ENCODE data around the gene SLC25A20.
"Not testable (repeated sequence)": the region's sequence is repeated elsewhere in the genome, so short reads cannot be mapped to it uniquely, and the experiment has no call there.

SLC25A20 gene

DNA sequence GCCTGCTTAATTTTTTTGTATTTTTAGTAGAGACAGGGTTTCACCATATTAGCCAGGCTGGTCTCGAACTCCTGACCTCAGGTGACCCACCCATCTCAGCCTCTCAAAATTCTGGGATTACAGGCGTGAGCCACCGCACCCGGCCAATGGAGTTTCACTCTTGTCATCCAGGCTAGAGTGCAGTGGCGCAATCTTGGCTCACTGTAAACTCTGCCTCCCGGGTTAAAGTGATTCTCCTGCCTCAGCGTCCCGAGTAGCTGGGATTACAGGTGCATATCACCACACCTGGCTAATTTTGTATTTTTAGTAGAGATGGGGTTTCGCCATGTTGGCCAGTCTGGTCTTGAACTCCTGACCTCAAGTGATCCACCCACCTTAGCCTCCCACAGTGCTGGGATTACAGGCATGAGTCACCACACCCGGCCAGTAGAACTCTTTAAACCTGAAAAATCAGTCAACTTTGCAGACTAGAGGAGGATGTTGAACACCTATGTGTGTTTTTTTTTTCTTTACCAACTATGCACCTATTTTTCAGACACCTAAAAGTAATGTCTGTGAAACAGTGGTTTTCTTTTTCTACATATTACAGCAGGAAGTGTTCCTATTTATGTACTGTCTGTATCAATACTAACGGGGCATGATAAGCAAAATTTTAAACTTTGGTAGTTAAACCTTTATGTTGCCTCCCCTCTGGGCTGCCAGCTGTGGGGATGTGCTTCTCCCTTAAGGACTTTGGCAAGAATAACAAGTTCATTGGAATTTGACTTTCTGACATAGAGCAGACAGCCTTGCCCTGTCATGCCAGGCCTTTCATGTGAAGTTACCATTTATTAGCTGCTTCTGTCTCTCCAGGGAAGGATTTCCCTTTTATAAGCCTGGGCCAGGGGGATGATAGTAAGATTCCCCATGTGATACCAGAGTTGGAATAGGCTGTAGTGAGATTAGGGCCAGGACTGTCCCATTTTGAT lies 28.0 kb upstream of the SLC25A20 start:
- Mint-ChIP-seq H3K4me1 (peaks cover 30% of the 10 kb centered on the region), H3K4me3 (peak overlapping the region; percentile 18), H3K27me3 (no peaks in the 10 kb centered on the region), H3K27ac (peak overlapping the region; percentile 67), H3K9me3 (no peaks in the 10 kb centered on the region), H3K36me3 (peaks cover 28% of the 10 kb centered on the region)
- DNase-seq (ENCODE audit: low spot score in 2 of 2) (no peak), ATAC-seq (ENCODE audit: low read depth) (no peak)

DNA sequence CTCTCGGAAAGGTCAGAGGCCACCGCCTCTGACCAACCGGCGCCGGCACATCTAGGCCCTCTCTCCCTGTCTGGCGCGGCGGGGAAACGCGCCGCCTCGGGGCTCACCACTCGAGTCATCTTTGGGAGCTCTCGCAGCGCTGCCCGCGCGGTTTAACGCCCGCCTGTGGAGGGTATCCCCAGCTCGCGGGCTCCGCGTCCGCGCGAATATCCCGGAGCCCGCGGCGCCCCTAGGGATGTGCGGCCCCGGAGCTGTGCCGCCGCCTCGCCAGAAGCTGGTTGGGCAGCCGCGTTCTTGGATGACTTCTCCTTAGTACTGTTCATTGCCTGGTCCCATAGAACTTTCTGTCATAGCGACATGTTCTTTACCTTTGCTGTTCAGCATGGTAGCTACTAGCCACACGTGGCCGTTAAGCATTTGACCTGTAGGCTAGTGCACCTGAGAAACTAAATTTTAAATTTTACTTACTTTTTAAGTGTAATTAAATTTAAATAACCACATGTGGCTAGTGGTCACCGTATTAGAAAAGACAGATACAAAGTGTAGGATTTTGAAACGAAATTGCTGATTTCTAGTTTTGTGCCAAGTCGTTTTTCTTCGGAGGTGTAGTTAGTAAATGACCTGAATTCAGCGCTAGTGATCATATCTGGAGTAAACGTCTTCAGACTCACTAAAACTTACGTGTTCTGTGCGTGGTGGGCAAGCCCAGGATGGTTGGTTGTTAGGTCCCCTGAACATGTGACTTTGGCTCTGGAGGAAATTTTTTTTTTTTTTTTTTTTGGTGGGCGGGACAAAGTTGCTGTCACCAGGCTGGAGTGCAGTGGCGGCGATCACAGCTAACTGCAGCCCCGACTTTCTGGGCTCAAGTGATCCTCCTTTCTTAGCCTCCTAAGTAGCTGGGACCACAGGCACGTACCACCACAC lies 20.8 kb upstream of the SLC25A20 start:
- H3K27ac Mint-ChIP-seq: peak overlapping the region; percentile 97
- ATAC-seq (ENCODE audit: low read depth): peak; percentile 23
- H3K4me1 Mint-ChIP-seq: peaks cover 17% of the 10 kb centered on the region
- peak overlapping the region; percentile 91 for H3K4me3 Mint-ChIP-seq
- peaks cover 4% of the 10 kb centered on the region for H3K36me3 Mint-ChIP-seq
- H3K27me3 Mint-ChIP-seq: no peaks in the 10 kb centered on the region
- no peaks in the 10 kb centered on the region for H3K9me3 Mint-ChIP-seq
- DNase-seq (ENCODE audit: low spot score in 2 of 2): peak in 1 of 2 donors; percentile 43

DNA sequence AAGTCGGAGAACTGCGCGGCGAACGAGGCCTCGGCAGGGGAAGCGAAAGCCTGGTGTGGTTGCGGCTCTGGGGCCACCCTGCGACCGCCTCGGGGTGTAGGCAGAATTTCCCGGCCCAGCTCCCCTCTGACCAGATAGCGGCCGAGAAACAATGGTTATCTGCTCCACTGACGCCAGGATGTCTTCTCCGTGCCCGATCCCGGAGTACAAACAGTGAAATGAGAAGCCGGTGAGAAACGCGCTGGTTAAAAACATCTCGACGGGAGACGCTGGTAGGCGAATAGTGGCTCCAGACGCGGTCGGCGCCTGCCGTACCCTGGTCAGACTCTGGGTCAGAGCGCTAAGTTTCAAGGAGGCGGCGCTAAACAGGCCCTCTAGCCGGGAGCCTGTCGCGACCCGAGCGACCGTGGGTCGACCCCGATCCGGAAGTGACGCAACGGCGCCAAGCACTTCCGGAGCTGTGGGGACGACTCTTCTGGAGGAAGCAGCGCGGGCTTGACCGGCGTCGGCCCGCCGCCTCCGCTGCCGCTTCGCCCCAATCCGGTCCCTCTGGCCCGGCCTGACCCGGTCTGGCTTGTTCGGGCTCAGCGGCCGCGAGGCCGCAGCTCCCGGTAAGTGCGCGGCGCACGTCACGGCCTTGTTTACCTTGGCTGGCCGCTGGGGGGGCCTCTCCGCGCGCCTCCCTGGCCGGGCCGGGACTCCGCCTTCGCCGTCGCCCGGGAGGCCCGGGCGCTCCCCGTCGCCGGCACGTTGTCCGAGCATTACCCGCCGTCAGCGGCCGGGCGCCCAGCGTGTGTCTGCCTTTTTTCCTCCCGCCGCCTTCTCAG lies 19.9 kb upstream of the SLC25A20 start, which contains the start of gene ARIH2:
Gene ARIH2, plus strand, starts transcription at position 455 of the 827 bp plus-strand sequence. CDS start 8,717 bp downstream, outside the sequence.
- Mint-ChIP-seq H3K27me3 (no peaks in the 10 kb centered on the region), H3K4me1 (peaks cover 17% of the 10 kb centered on the region), H3K27ac (peak within 1 kb of the TSS; percentile 97), H3K9me3 (no peaks in the 10 kb centered on the region), H3K36me3 (no peaks in the 10 kb centered on the region), H3K4me3 (peak within 1 kb of the TSS; percentile 91)
- ATAC-seq (ENCODE audit: low read depth) (peak; percentile 79), DNase-seq (ENCODE audit: low spot score in 2 of 2) (peak; percentile 86 to 90)

DNA sequence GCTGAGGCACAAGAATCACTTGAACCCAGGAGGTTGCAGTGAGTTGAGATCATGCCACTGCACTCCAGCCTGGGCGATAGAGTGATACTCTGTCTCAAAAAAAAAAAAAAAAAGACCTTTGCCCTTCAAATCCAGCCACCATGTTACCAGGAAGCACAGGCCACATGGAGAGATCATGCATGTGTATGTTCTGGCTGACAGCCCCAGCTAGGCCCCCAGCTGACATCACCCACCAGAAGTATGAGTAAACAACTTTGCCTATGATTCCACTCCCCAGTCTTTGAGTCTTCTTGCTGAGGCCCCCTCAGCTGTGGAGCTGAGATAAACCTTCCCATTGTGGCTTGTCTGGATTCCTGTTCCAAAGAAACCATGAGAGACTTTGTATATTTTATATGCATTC lies 16.6 kb upstream of the SLC25A20 start:
- H3K36me3 Mint-ChIP-seq: no peaks in the 10 kb centered on the region
- ATAC-seq (ENCODE audit: low read depth) (no peak), DNase-seq (ENCODE audit: low spot score in 2 of 2) (no peak)
- H3K4me1 Mint-ChIP-seq: peaks cover 11% of the 10 kb centered on the region
- H3K27ac Mint-ChIP-seq: no peak overlapping the region
- H3K27me3 Mint-ChIP-seq: no peaks in the 10 kb centered on the region
- H3K9me3 Mint-ChIP-seq: no peaks in the 10 kb centered on the region
- no peak overlapping the region for H3K4me3 Mint-ChIP-seq

DNA sequence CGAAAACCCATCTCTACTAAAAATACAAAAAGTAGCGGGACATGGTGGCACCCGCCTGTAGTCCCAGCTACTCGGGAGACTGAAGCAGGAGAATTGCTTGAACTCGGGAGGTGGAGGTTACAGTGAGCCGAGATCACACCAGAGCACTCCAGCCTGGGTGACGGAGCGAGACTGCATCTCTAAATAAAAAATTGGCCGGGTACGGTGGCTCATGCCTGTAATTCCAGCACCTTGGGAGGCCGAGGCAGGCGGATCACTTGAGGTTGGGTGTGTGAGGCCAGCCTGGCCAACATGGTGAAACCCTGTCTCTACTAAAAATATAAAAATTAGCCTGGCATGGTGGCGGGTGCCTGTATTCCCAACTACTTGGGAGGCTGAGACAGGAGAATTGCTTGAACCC lies 8.3 kb upstream of the SLC25A20 start:
- H3K36me3 Mint-ChIP-seq; H3K27me3 Mint-ChIP-seq; H3K9me3 Mint-ChIP-seq; ATAC-seq (ENCODE audit: low read depth); DNase-seq (ENCODE audit: low spot score in 2 of 2); H3K4me1 Mint-ChIP-seq; H3K27ac Mint-ChIP-seq; H3K4me3 Mint-ChIP-seq: not testable (repeated sequence)

DNA sequence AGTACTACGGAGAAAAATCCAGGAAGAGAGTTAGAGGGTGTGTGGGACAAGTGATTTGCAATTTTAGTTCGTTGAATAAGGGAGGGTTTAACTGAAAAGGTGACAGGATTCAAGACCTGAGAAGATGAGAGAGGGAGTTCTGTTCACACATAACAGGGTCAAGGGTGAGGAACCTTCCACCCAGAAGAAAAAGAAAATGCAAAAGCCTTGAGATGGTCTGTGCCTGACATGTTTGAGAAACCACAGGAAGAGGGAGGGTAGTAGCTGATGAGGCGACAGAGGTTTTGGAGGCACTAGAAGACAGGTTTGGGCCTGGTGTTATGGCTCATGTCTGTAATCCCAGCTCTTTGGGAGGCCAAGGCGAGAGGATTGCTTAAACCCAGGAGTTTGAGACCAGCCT lies 591 bp upstream of the SLC25A20 start:
- H3K36me3 Mint-ChIP-seq: no peaks in the 10 kb centered on the region
- H3K27me3 Mint-ChIP-seq: no peaks in the 10 kb centered on the region
- H3K4me1 Mint-ChIP-seq: peaks cover 25% of the 10 kb centered on the region
- peak overlapping the region; percentile 89 for H3K4me3 Mint-ChIP-seq
- ATAC-seq (ENCODE audit: low read depth): no peak
- peaks cover 1% of the 10 kb centered on the region for H3K9me3 Mint-ChIP-seq
- no peak for DNase-seq (ENCODE audit: low spot score in 2 of 2)
- peak overlapping the region; percentile 67 for H3K27ac Mint-ChIP-seq

DNA sequence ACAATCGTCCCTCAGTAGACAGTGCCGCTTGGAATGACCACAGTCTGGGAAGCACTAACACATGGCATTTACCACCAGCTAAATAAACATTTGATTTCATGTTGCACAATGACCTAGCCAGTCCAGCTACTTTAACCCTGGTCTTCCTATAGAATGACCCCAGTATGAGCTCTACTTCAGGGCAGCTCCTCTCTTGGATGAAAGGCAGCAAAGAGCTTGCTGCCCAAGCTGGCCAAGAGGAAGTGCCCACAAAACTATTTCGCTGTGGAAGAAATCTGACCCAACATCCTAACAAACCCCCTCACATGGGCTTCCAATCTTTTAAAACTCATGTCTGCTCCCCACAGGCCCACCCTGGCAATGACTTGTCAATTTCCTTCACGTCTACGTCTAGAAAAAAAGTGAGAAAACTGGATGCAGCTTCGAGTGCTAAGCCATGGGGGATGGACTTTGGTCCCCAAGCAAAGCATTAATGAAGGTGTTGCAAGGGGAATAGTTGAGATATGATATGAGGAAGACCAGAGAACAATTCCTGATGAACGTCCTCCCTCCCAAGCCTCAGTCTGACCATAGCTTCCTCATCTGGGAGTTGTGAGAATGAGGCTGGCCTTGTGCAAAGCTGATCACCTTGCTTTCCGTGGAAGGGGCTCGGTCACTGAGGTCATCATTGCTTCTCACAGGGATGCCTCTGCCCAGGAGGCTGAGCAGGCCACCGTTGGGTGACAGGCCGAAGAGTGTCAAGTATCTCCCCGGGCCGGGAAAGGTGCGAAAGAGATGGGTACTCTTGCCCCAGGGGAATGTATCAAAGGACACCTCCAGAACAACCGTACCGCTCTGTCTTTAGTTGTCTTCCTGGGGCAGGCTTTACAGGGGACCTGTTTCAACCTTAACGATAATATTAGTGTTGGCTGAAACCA lies 964 bp downstream of the SLC25A20 start:
- Mint-ChIP-seq H3K27me3 (no peaks in the 10 kb centered on the region), H3K4me1 (peaks cover 20% of the 10 kb centered on the region), H3K4me3 (peak overlapping the region; percentile 89), H3K9me3 (peaks cover 1% of the 10 kb centered on the region), H3K36me3 (no peaks in the 10 kb centered on the region), H3K27ac (peak overlapping the region; percentile 67)
- no peak for ATAC-seq (ENCODE audit: low read depth)
- no peak for DNase-seq (ENCODE audit: low spot score in 2 of 2)

DNA sequence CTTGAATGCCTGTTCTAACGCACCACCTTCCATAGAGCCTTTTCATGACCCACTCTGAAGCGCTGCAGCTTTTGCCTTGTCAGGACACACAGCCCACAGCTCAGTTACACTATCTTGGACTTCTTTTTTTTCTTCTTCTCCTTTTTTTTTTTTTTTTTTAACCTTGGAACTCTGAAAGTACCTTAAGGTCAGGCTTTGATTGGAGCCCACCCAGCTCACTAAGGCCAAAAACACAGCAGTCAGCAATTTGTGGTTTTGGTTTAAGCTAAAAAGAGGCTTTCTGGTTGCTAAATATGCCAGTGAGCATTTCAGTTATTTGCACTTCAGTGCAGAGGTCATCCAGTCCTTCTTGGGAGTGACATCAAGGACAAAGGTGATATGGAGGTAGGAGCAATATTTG lies 1.7 kb downstream of the SLC25A20 start:
- peaks cover 1% of the 10 kb centered on the region for H3K9me3 Mint-ChIP-seq
- H3K27me3 Mint-ChIP-seq: no peaks in the 10 kb centered on the region
- DNase-seq (ENCODE audit: low spot score in 2 of 2) (no peak), ATAC-seq (ENCODE audit: low read depth) (no peak)
- H3K4me3 Mint-ChIP-seq: peak overlapping the region; percentile 4
- H3K36me3 Mint-ChIP-seq: no peaks in the 10 kb centered on the region
- peaks cover 20% of the 10 kb centered on the region for H3K4me1 Mint-ChIP-seq
- H3K27ac Mint-ChIP-seq: no peak overlapping the region

DNA sequence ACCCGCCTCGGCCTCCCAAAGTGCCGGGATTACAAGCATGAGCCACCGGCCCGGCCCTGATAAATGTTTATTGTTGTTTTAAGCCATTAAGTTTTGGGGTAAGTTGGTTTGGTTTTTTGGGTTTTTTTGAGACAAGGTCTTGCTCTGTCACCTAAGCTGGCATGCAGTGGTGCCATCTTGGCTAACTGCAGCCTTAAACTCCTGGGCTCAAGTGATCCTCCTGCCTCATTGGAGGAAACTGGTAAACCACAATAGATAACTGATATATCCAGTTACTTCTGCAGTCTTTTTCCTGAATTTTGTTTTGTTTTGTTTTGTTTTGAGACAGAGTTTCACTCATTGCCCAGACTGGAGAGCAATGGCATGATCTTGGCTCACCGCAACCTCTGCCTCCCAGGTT lies 4.2 kb downstream of the SLC25A20 start:
- H3K9me3 Mint-ChIP-seq: no peaks in the 10 kb centered on the region
- no peaks in the 10 kb centered on the region for H3K27me3 Mint-ChIP-seq
- DNase-seq (ENCODE audit: low spot score in 2 of 2): no peak
- H3K27ac Mint-ChIP-seq: no peak overlapping the region
- H3K4me3 Mint-ChIP-seq: no peak overlapping the region
- peaks cover 7% of the 10 kb centered on the region for H3K36me3 Mint-ChIP-seq
- no peak for ATAC-seq (ENCODE audit: low read depth)
- H3K4me1 Mint-ChIP-seq: peaks cover 20% of the 10 kb centered on the region

DNA sequence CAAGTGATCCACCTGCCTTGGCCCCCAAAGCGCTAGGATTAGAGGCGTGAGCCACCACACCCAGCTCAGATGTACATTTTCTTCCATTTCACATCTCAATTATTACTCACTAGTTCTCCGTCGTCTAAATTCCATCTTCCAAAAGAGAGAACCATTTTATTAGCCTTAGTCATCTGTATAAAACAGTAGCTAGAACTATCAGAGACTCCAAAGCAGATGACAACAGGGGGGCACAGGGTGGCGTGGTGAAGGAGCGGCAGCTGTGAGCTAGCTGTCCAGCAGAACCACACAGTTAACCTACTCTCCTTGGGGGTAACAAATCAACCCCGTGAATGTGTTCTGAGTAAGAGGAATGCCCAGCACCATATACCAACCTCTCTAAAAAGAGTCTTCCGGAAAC lies 7.1 kb downstream of the SLC25A20 start:
- Mint-ChIP-seq H3K27me3 (no peaks in the 10 kb centered on the region), H3K36me3 (peaks cover 8% of the 10 kb centered on the region), H3K4me3 (no peak overlapping the region), H3K9me3 (no peaks in the 10 kb centered on the region), H3K4me1 (no peaks in the 10 kb centered on the region), H3K27ac (no peak overlapping the region)
- ATAC-seq (ENCODE audit: low read depth): no peak
- DNase-seq (ENCODE audit: low spot score in 2 of 2): no peak

DNA sequence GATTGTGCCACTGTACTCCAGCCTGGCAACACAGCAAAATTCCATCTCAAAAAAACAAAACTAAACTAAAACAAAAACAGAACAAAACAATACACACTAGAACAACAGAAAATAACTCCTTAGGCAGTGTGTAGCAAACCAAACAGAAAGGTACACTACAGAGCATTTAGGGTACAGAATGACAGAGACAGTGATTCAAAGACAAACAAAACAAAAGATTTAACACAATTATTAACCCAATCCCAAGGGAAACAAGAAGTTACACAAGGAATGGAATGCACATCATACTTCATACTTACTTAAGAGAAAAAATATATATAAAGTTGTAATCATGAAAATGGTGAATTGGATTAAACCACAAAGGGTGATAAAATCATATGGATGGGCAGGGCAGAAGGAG lies 12.9 kb downstream of the SLC25A20 start:
- ATAC-seq (ENCODE audit: low read depth): no peak
- H3K27ac Mint-ChIP-seq: no peak overlapping the region

DNA sequence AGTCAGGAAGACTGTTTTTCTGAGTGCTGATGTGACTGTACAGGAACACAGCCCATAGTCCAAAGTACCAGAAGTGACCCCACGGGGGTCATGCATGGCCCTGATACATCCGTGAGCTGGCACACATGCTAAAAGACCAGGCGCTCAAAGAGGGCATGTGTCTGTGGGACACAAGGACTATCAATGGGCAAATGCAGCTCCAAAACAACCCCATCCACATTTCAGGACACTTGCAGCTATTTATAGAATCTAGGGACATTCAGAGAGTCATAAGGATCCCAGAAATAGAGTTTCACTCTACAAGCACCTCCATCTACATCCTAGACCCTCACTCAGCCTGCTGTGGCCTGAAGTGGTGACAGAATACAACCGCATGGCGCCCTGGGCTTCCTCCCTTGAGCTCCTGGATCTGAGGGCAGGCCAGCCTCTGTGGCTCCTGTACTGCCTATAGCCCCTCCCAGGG lies 17.0 kb downstream of the SLC25A20 start:
- Mint-ChIP-seq H3K27ac (no peak overlapping the region), H3K27me3 (no peaks in the 10 kb centered on the region), H3K9me3 (no peaks in the 10 kb centered on the region), H3K4me3 (no peak overlapping the region), H3K4me1 (peaks cover 9% of the 10 kb centered on the region), H3K36me3 (peaks cover 27% of the 10 kb centered on the region)
- no peak for ATAC-seq (ENCODE audit: low read depth)
- no peak for DNase-seq (ENCODE audit: low spot score in 2 of 2)

More for the DNA sequence above, 12.9 kb downstream of the SLC25A20 start:
- Mint-ChIP-seq H3K4me1 (peaks cover 4% of the 10 kb centered on the region), H3K36me3 (peaks cover 22% of the 10 kb centered on the region), H3K27me3 (no peaks in the 10 kb centered on the region), H3K4me3 (no peak overlapping the region), H3K9me3 (no peaks in the 10 kb centered on the region)
- no peak for DNase-seq (ENCODE audit: low spot score in 2 of 2)

All from memory B cell (primary cell).